Progenitor cell of endocrine pancreas (in vitro differentiated cells): Measurements from ENCODE around the gene SEMA3B. TPM values are rescaled to one million over a fixed set of nuclear protein-coding genes. Genes with fewer than 3 reads are reported as not detected.

ENCODE experiments used
- DNase-seq: peaks from one replicate; pipeline ENCODE4 v3.0.0; 2021; ENCODE audit warnings: low spot score; ENCODE audit not compliant: unreplicated experiment
- H3K27ac Mint-ChIP-seq: 2 replicates; pipeline ENCODE4 v1.8.0; 2021; ENCODE audit warnings: mild to moderate bottlenecking, moderate library complexity, mixed read lengths
- H3K27me3 Mint-ChIP-seq: 2 replicates; pipeline ENCODE4 v1.8.0; 2021; ENCODE audit warnings: mixed read lengths
- H3K36me3 Mint-ChIP-seq: 2 replicates; pipeline ENCODE4 v1.8.0; 2022; ENCODE audit warnings: mixed read lengths; ENCODE audit not compliant: insufficient read depth
- H3K4me1 Mint-ChIP-seq: 2 replicates; pipeline ENCODE4 v1.8.0; 2021; ENCODE audit warnings: low read depth, mixed read lengths
- H3K4me3 Mint-ChIP-seq: 2 replicates; pipeline ENCODE4 v1.8.0; 2021; ENCODE audit warnings: low read depth, mild to moderate bottlenecking, moderate library complexity, mixed read lengths
- H3K9me3 Mint-ChIP-seq: 2 replicates; pipeline ENCODE4 v1.8.0; 2021; ENCODE audit warnings: low read depth, mixed read lengths
- CTCF ChIP-seq: fragments of 200-600 bp; sonication (generic); IDR thresholded peaks from one replicate; pipeline ENCODE4 v1.5.0; 2021; ENCODE audit warnings: antibody characterized with exemption, mild to moderate bottlenecking; ENCODE audit not compliant: unreplicated experiment
- total RNA-seq: library from RNA; stranded (reverse); gene quantifications from 2 replicates; pipeline ENCODE4 v1.2.1, GENCODE V29; 2021

Gene SEMA3B
- total RNA-seq, 1 donor from 2014 or later: 24.6 TPM

GRCh38 chr3:50246517-50246954 is 22.4 kb upstream of the SEMA3B start:
- peak overlapping the region; percentile 91 for H3K27ac Mint-ChIP-seq
- H3K27me3 Mint-ChIP-seq: no peaks in the 10 kb centered on the region
- peaks cover 4% of the 10 kb centered on the region for H3K36me3 Mint-ChIP-seq
- peak overlapping the region; percentile 24 for H3K4me3 Mint-ChIP-seq
- DNase-seq: no peak
- no peaks in the 10 kb centered on the region for H3K9me3 Mint-ChIP-seq
- H3K4me1 Mint-ChIP-seq: peaks cover 25% of the 10 kb centered on the region
- peak; percentile 5 for TF ChIP-seq CTCF

GRCh38 chr3:50248387-50248786 is 20.6 kb upstream of the SEMA3B start:
- TF ChIP-seq CTCF: no peak
- Mint-ChIP-seq H3K4me1 (peaks cover 20% of the 10 kb centered on the region), H3K9me3 (no peaks in the 10 kb centered on the region), H3K27ac (peak overlapping the region; percentile 78), H3K36me3 (peaks cover 4% of the 10 kb centered on the region), H3K27me3 (no peaks in the 10 kb centered on the region), H3K4me3 (no peak overlapping the region)
- no peak for DNase-seq

GRCh38 chr3:50249457-50249856 is 19.5 kb upstream of the SEMA3B start:
- no peak overlapping the region for H3K27ac Mint-ChIP-seq
- DNase-seq: no peak
- H3K4me1 Mint-ChIP-seq: peaks cover 20% of the 10 kb centered on the region
- no peak overlapping the region for H3K4me3 Mint-ChIP-seq
- no peak for TF ChIP-seq CTCF
- no peaks in the 10 kb centered on the region for H3K9me3 Mint-ChIP-seq
- H3K36me3 Mint-ChIP-seq: peaks cover 2% of the 10 kb centered on the region
- no peaks in the 10 kb centered on the region for H3K27me3 Mint-ChIP-seq

GRCh38 chr3:50250514-50250913 is 18.4 kb upstream of the SEMA3B start:
- Mint-ChIP-seq H3K36me3 (peaks cover 2% of the 10 kb centered on the region), H3K4me3 (no peak overlapping the region), H3K9me3 (no peaks in the 10 kb centered on the region), H3K4me1 (peaks cover 16% of the 10 kb centered on the region), H3K27ac (peak overlapping the region; percentile 26), H3K27me3 (no peaks in the 10 kb centered on the region)
- no peak for DNase-seq
- no peak for TF ChIP-seq CTCF

GRCh38 chr3:50251220-50251619 is 17.7 kb upstream of the SEMA3B start:
- no peak for TF ChIP-seq CTCF
- Mint-ChIP-seq H3K9me3 (no peaks in the 10 kb centered on the region), H3K4me1 (peaks cover 13% of the 10 kb centered on the region), H3K27me3 (no peaks in the 10 kb centered on the region), H3K27ac (no peak overlapping the region), H3K4me3 (no peak overlapping the region), H3K36me3 (peaks cover 2% of the 10 kb centered on the region)
- DNase-seq: no peak
